ENCODE results near the gene HACL1.

Gene HACL1

DNA sequence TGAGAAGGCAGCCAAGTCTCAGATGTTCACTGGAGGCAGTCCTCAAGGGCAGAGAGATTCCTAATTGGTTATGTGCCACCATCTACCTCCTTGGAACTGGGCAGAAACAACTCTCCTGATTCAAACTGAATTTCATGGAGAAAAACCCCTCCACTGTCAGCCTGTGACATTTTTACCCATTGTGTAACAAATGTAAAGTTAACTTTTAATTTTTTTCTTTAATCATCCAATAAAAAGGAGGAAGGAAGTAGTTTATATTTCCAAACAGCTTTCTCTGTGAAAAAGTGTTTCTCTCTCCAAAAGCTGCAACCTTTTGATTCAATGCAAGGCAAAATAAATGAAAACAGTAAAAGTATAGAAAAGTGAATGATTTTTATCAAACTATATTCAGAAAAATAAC is 79.4 kb downstream of the HACL1 start:
- DNase-seq: no peak

DNA sequence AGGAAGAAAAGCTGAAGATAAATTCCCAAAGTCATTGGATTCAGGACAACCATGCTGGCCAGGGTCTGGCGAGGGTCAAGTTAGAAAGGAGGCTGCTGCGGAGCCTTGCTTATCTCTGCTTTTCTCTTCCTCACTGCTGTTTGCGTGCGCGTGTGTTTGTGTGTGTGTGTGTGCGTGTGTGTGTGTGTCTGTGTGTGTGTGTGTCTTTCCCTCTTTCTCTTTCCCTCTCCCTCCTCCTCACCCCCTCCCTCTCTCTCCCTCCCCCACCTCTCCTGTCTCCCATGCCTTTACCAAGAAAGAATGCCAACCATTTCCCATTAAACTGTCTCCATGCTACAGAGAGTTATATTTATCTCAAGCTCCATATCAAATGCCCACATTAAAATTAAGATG is 79.8 kb downstream of the HACL1 start, which contains the start of gene COLQ:
COLQ (minus strand) TSS at position 134 of the 393 bp plus-strand sequence; CDS start at position 53, 81 bp downstream.
- DNase-seq: no peak

DNA sequence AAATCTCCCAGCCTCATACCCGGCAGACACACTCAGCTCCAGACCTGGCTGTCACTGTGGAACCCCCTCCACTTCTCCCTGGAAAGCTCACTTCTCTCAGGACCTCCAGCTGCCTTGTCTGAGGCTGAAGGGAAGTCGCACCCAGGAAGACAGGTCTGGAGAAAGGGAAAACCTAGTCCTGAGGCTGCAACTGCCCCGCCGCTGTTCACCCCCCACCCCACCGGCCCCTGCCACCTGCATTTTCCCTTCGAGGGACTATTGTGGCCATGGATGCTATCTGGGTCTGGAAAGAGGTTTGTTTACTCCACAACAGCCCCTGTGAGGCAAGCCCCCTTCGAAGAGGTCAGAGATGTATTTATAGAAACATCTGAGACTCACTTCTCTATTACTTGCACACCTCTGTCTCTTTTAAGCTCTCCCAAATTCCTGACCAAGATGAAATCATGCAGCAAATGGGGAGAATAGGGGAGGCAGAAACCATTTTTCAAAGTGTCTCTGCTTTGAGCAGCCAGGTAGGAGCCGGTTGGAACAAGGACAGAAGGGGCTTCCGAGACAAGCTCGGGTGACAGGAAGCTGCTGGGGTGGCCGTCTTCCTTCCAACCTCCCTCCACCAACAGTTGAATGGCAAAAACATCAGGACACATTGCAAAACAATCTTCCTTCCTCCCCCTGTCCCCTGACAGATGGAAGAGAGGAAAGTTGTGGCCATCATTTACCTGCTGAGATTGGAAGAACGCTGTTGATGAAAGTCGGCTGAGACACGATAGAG is 80.4 kb downstream of the HACL1 start:
- DNase-seq: no peak

DNA sequence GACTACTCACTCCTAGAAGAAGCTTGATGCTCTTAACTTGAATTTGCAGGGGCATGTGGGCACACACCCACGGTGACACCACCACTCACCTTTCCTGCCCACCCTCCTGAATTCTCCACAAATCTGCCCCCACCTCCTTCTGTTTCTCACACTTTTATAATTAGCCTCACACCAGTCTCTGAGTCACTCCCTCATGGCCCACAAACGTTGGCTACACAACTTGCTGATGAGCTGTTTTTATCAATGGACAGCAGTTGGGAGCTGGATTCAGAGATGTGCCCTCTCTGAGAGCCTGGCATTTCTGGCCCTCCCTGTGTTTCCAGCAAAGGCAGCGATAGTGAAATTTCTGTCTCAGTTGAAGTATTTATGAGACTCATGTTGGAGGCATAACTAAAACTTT is 81.2 kb downstream of the HACL1 start:
- no peak for DNase-seq

DNA sequence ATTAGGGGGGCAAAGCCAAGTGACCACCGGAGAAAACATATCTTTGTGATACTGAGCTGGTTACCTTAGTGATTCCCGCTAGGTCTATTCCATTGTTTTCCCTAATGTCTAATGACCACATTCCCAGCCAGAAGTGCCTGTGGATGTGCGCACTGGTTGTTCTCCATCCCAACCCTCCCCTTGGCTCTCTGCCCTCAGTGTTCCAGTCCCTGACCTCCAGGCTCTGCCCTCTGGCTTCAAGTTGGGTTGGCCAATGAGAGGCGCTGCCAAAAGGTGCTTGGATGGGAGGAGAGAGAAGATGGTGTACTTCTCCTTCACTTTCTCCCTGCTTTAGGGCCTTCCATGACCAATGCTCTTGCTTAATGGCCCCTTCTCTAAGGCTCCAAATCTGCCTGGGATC is 82.3 kb downstream of the HACL1 start:
- DNase-seq: no peak

DNA sequence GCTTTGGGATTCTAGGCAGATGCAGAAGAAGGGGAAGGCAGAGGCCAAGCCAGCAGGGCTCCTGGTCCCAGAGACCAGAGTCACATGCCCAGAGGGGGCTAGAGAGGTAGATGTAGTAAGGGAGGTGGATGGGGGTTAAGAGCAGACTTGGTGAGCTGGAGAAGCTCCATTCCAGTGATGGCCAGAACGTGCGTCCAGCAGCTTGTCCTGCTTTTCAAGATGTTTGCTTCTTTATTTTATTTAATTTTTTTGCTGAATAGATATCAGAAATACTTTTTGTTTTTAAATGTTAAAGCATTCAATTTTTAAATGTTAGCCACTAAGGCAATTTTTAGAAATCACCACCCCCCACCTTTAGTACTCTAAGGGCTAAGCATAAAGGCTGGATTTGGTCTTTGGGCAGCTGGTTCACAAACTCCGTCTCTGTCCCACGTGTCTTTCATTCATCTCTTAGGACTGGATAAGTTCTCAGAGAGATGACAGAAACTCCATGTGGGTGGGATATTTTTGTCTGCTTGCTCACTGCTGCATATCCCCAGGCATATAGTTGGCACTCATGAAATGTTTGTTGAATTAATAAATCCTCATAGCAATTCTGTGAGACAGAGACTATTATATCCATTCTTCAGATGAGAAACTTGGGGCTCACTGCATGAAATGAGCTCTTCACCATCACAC is 86.6 kb downstream of the HACL1 start:
- DNase-seq: no peak

DNA sequence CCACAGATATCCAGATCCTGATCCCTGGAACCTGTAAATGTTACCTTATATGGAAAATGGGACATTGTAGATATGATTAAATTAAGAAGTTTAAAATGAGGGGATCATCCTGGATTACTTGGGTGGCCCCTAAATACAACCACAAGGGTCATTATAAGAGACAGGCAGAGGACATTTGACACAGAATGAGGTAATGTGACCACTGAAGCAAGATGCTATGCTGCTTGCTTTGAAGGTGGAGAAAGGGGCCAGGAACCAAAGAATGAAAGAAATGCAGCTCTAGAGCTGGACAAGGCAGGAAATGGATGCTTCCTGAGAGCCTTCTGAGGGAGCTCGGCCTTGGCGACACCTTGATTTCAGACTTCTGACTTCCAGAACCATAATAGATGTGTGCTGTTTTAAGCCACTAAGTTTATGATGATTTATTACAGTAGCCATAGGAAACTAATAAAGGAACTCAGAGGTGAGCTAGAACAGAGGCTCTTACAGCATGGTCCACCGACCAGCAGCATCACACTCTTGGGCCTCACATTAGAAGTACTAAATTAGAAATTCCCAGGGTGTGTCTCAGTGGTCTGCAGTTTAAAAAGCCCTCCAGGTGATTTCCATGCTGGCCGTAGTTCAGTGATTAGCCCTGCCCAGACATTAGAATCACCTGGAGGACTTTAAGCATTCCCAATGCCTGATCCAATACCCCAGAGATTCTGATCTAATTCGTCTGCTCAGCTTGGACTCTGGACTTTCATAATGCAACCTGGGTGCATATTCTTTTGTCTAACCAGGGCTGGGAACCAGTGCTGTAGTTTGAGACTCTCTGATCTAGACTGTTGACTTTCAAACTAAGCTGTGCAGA is 87.3 kb downstream of the HACL1 start:
- no peak for DNase-seq

DNA sequence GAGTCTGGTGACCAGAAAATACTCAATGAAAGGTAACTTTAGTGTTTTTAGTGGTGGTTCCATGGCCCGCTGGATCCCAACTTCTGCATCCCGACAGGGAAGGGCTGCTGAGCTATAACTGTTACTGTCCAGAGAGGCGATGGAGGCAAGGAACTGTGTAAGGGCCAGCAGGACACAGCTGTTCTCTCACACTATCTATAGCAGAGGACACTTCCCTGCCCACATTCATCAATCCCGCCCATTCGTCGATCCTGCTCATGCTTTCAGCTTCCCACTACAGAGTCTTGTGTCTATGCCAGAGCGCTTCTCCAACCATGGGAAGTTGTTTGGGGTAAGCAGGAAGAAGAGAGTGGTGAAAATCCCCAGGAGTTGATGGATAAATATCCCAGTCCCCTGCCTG is 88.3 kb downstream of the HACL1 start:
- DNase-seq: no peak

DNA sequence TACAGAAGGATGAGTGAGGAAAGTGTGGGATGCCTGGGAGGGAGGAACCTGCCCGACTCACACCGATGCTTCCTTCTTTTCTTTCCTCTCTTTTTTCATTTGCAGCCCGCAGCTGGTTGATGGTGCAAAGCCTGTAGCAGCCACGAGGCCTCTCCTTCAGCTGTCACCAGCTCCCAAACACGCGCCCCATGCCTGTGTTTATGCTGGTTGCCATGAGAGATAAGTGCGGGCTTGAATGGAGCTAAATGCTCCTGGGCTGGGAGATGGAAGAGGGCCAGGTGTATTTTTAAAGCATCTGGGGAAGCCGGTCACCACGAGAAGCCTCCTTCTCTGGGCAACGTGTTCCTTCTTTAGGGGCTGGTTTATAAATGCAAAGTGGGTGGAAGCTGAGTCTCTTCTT is 89.2 kb downstream of the HACL1 start:
- DNase-seq: peak; percentile 74 to 93 (median 75)

DNA sequence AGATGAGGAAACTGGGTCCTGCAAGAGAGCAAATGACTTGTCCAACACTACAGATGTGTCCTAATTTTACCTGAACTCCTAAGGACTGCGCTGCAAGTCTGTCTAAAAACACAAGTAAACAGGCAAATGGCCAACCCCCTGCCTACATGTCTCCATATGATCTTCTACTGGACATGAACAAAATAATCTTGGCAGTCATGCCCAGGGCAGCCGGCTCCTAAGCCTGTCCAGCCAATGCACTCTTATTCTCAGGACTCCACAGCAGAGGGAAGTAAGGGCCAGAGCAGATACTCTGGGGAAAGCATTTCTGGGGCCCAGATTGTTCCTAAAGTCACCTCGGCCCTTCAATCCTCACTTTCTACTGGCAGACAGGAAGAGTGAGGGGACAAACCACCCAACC is 90.2 kb downstream of the HACL1 start:
- no peak for DNase-seq
